Naive thymus-derived CD8-positive, alpha-beta T cell (primary cell): ENCODE results near the gene ADARB1. TPM values are rescaled to one million over a fixed set of nuclear protein-coding genes. Genes with fewer than 3 reads are reported as not detected.
"Not testable (repeated sequence)": the region's sequence is repeated elsewhere in the genome, so short reads cannot be mapped to it uniquely, and the experiment has no call there.

Experiments used
- ATAC-seq, 2 donors: fragments of 150-1000 bp; cut with Tn5 transposase in 1 of 2; sonication (Bioruptor Pico), chemical (Tn5 transposase) in 1 of 2; 1 replicate in 1 of 2; 2 replicates in 1 of 2; pipeline ENCODE4 v1.10.0; 2021; ENCODE audit warnings: mild to moderate bottlenecking in 2 of 2, moderate library complexity in 2 of 2
- POLR2A ChIA-PET: fragments of 350-600 bp; sonication (Branson Sonifier 250); formaldehyde crosslinking; loops from one replicate; lab custom pipeline; 2021; ENCODE audit warnings: antibody characterized with exemption; lab: Charles Lee
- DNase-seq, 10 donors: peaks; one replicate each; pipeline versions ENCODE4 v3.0.0 to v3.0.0-alpha.2; 2020 to 2022
- H3K27ac Mint-ChIP-seq, 10 donors: one replicate each; pipeline ENCODE4 v1.8.0; 2020 to 2022; ENCODE audit warnings: mild to moderate bottlenecking in 10 of 10, mixed read lengths in 10 of 10, moderate library complexity in 4 of 10, inconsistent platforms in 1 of 10
- H3K27me3 Mint-ChIP-seq, 5 donors: one replicate each; pipeline ENCODE4 v1.8.0; 2021 to 2022; ENCODE audit warnings: mixed read lengths in 5 of 5
- H3K36me3 Mint-ChIP-seq, 3 donors: one replicate each; pipeline ENCODE4 v1.8.0; 2020 to 2022; ENCODE audit warnings: mixed read lengths in 3 of 3, mild to moderate bottlenecking in 2 of 3, inconsistent platforms in 1 of 3
- H3K4me1 Mint-ChIP-seq, 4 donors: one replicate each; pipeline ENCODE4 v1.8.0; 2021 to 2022; ENCODE audit warnings: mixed read lengths in 4 of 4
- H3K4me3 Mint-ChIP-seq, 10 donors: one replicate each; pipeline ENCODE4 v1.8.0; 2020 to 2022; ENCODE audit warnings: mild to moderate bottlenecking in 10 of 10, mixed read lengths in 10 of 10, moderate library complexity in 6 of 10, inconsistent platforms in 1 of 10
- H3K9me3 Mint-ChIP-seq, 9 donors: one replicate each; pipeline ENCODE4 v1.8.0; 2020 to 2022; ENCODE audit warnings: mixed read lengths in 9 of 9, mild to moderate bottlenecking in 3 of 9, inconsistent platforms in 1 of 9, moderate library complexity in 1 of 9
- polyA plus RNA-seq, 3 donors: library from polyadenylated mRNA; unstranded; fragments of 300-500 nt; fragmentation: Illumina TruSeq; gene quantifications; one replicate each; pipeline ENCODE4 v1.2.3, GENCODE V29; 2021
- total RNA-seq, 8 experiments: library from RNA in 2 of 8; stranded (reverse) in 2 of 8; gene quantifications; one replicate each; pipeline ENCODE4 v1.2.3 and lab custom pipeline; 2021 to 2026

ADARB1 gene
- total RNA-seq: 10 to 100 TPM; 34.3 to 36.9 TPM
- polyA plus RNA-seq: 1 to 10 TPM; 2.9 to 7.7 (median 5.2) TPM
- 46.7 to 86.7 (median 54.5) reads per million in 6 experiments for total RNA-seq (lab: John Stamatoyannopoulos, UW)

GRCh38 chr21:45074048-45074817, at the start of gene ADARB1:
Gene ADARB1 (plus strand): TSS chr21:45074580. CDS start chr21:45171657, 97,077 bp downstream.
- DNase-seq: peak; percentile 41 to 78 (median 68)
- Mint-ChIP-seq H3K4me3 (peak within 1 kb of the TSS; percentile 87 to 99 (median 97)), H3K36me3 (no peaks in the 10 kb centered on the region), H3K4me1 (peaks cover 23 to 49% (median 41%) of the 10 kb centered on the region in 4 donors), H3K27ac (peak within 1 kb of the TSS; percentile 87 to 98 (median 97)), H3K9me3 (no peaks in the 10 kb centered on the region), H3K27me3 (no peaks in the 10 kb centered on the region)
- POLR2A ChIA-PET: interaction anchor here (0.8 to 1.4 kb wide), 8 partner anchors 9 to 214 kb away, joined by 3 to 11 read pairs (median 3); partner anchors contain the start of genes POFUT2 and SLX9
- peak; percentile 48 for ATAC-seq

- Mint-ChIP-seq H3K4me3 (no peak overlapping the region), H3K27me3 (peaks cover 0 to 9% (median 0%) of the 10 kb centered on the region in 5 donors)
- POLR2A ChIA-PET: no interaction called here
Observed at GRCh38 chr21:45026066-45026745, 48.2 kb upstream of the ADARB1 start.

GRCh38 chr21:45026826-45027225, 47.6 kb upstream of the ADARB1 start:
- DNase-seq (no peak), ATAC-seq (no peak)
- peaks cover 0 to 5% (median 0%) of the 10 kb centered on the region in 3 donors for H3K36me3 Mint-ChIP-seq
- H3K27me3 Mint-ChIP-seq: peaks cover 0 to 5% (median 0%) of the 10 kb centered on the region in 5 donors
- POLR2A ChIA-PET: no interaction called here
- H3K4me3 Mint-ChIP-seq: no peak overlapping the region
- H3K4me1 Mint-ChIP-seq: no peaks in the 10 kb centered on the region
- no peak overlapping the region for H3K27ac Mint-ChIP-seq
- H3K9me3 Mint-ChIP-seq: peaks cover 0 to 17% (median 7%) of the 10 kb centered on the region in 9 donors

More at GRCh38 chr21:45026066-45026745, 48.2 kb upstream of the ADARB1 start:
- Mint-ChIP-seq H3K27ac (peak overlapping the region in 1 of 10 donors; percentile 67), H3K36me3 (peaks cover 0 to 5% (median 0%) of the 10 kb centered on the region in 3 donors), H3K9me3 (peaks cover 0 to 17% (median 7%) of the 10 kb centered on the region in 9 donors), H3K4me1 (no peaks in the 10 kb centered on the region)
- ATAC-seq (no peak), DNase-seq (no peak)

GRCh38 chr21:45027241-45028196, 46.9 kb upstream of the ADARB1 start:
- Mint-ChIP-seq H3K36me3 (peaks cover 0 to 5% (median 0%) of the 10 kb centered on the region in 3 donors), H3K9me3 (peaks cover 0 to 17% (median 7%) of the 10 kb centered on the region in 9 donors), H3K27me3 (peaks cover 0 to 5% (median 0%) of the 10 kb centered on the region in 5 donors), H3K4me3 (no peak overlapping the region), H3K4me1 (no peaks in the 10 kb centered on the region), H3K27ac (no peak overlapping the region)
- no peak for ATAC-seq
- DNase-seq: no peak
- POLR2A ChIA-PET: no interaction called here

GRCh38 chr21:45028645-45029044, 45.7 kb upstream of the ADARB1 start:
- H3K4me3 Mint-ChIP-seq, H3K4me1 Mint-ChIP-seq, POLR2A ChIA-PET, H3K27me3 Mint-ChIP-seq, DNase-seq, ATAC-seq, H3K36me3 Mint-ChIP-seq: not testable (repeated sequence)
- Mint-ChIP-seq H3K27ac (peak overlapping the region in 1 of 10 donors; percentile 40), H3K9me3 (peaks cover 0 to 10% (median 5%) of the 10 kb centered on the region in 9 donors)

GRCh38 chr21:45029298-45029947, 45.0 kb upstream of the ADARB1 start:
- Mint-ChIP-seq H3K36me3 (no peaks in the 10 kb centered on the region), H3K4me3 (no peak overlapping the region), H3K9me3 (peaks cover 0 to 5% (median 0%) of the 10 kb centered on the region in 9 donors), H3K27me3 (peaks cover 3 to 8% (median 4%) of the 10 kb centered on the region in 5 donors), H3K27ac (no peak overlapping the region), H3K4me1 (no peaks in the 10 kb centered on the region)
- DNase-seq (no peak), ATAC-seq (no peak)
- POLR2A ChIA-PET: no interaction called here

- no peaks in the 10 kb centered on the region for H3K4me1 Mint-ChIP-seq
- POLR2A ChIA-PET: no interaction called here
- no peak for DNase-seq
Observed at GRCh38 chr21:45029948-45030681, 44.3 kb upstream of the ADARB1 start.

GRCh38 chr21:45030682-45031570, 43.5 kb upstream of the ADARB1 start:
- peaks cover 0 to 5% (median 0%) of the 10 kb centered on the region in 9 donors for H3K9me3 Mint-ChIP-seq
- peaks cover 3 to 8% (median 4%) of the 10 kb centered on the region in 5 donors for H3K27me3 Mint-ChIP-seq
- ATAC-seq: no peak
- H3K4me3 Mint-ChIP-seq: no peak overlapping the region
- H3K27ac Mint-ChIP-seq: peak overlapping the region in 1 of 10 donors; percentile 48
- no peak for DNase-seq
- POLR2A ChIA-PET: no interaction called here
- peaks cover 0 to 4% (median 0%) of the 10 kb centered on the region in 3 donors for H3K36me3 Mint-ChIP-seq
- H3K4me1 Mint-ChIP-seq: no peaks in the 10 kb centered on the region

More at GRCh38 chr21:45029948-45030681, 44.3 kb upstream of the ADARB1 start:
- Mint-ChIP-seq H3K36me3 (no peaks in the 10 kb centered on the region), H3K9me3 (peaks cover 0 to under 1% (median 0%) of the 10 kb centered on the region in 9 donors), H3K4me3 (no peak overlapping the region), H3K27me3 (peaks cover 3 to 8% (median 4%) of the 10 kb centered on the region in 5 donors), H3K27ac (no peak overlapping the region)
- ATAC-seq: no peak

GRCh38 chr21:45031571-45032191, 42.7 kb upstream of the ADARB1 start:
- POLR2A ChIA-PET: no interaction called here
- no peaks in the 10 kb centered on the region for H3K4me1 Mint-ChIP-seq

GRCh38 chr21:45032332-45032731, 42.0 kb upstream of the ADARB1 start:
- peaks cover 0 to 17% (median 6%) of the 10 kb centered on the region in 9 donors for H3K9me3 Mint-ChIP-seq
- H3K36me3 Mint-ChIP-seq: peaks cover 0 to 7% (median 0%) of the 10 kb centered on the region in 3 donors
- DNase-seq: no peak
- POLR2A ChIA-PET: no interaction called here
- ATAC-seq: no peak
- H3K27me3 Mint-ChIP-seq: peaks cover 3 to 8% (median 4%) of the 10 kb centered on the region in 5 donors
- no peak overlapping the region for H3K4me3 Mint-ChIP-seq
- peaks cover 0 to 1% (median 0%) of the 10 kb centered on the region in 4 donors for H3K4me1 Mint-ChIP-seq
- H3K27ac Mint-ChIP-seq: no peak overlapping the region

More at GRCh38 chr21:45031571-45032191, 42.7 kb upstream of the ADARB1 start:
- peaks cover 0 to 12% (median 3%) of the 10 kb centered on the region in 9 donors for H3K9me3 Mint-ChIP-seq
- H3K4me3 Mint-ChIP-seq: no peak overlapping the region
- no peak for DNase-seq
- ATAC-seq: no peak
- peaks cover 3 to 8% (median 4%) of the 10 kb centered on the region in 5 donors for H3K27me3 Mint-ChIP-seq
- H3K36me3 Mint-ChIP-seq: peaks cover 0 to 7% (median 0%) of the 10 kb centered on the region in 3 donors
- peak overlapping the region in 1 of 10 donors; percentile 48 for H3K27ac Mint-ChIP-seq
